Measurements from ENCODE around the gene GOT2. TPM values are rescaled to one million over a fixed set of nuclear protein-coding genes. Genes with fewer than 3 reads are reported as not detected.
"Not testable (repeated sequence)": the region's sequence is repeated elsewhere in the genome, so short reads cannot be mapped to it uniquely, and the experiment has no call there.

Gene GOT2
- total RNA-seq, 4 donors from 2014 or later = 47.5 to 63.6 (median 57.6) TPM

DNA sequence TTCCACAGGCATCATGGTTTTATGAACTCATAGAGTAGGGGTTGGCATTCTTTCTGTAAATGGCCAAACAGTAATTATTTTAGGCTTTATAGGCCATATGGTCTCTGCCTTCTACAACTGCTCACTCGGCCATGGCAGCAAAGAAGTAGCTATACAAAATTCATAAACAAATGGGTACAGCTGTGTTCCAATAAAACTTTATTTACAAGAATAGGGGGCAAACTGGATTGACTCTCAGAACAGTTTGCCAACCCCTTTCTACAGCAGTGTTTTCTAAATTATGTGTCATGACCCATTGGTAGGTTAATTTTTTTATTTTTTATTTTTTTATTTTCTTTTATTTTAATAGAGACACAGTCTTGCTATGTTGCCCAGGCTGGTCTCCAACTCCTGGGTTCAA, 20.4 kb downstream of the GOT2 start:
- no peak for DNase-seq (ENCODE audit: low spot score in 2 of 2)
- no peak overlapping the region for H3K4me3 ChIP-seq (ENCODE audit: low read depth, poor library complexity, severe bottlenecking)
- intact Hi-C loops (cut with DNase I; ENCODE audit: low total_unique reads) = no loop called here
- WGBS, 2 donors = 89 to 97% methylated on average over 1 of the region's 1 CpG
- TF ChIP-seq, protein P1, sequence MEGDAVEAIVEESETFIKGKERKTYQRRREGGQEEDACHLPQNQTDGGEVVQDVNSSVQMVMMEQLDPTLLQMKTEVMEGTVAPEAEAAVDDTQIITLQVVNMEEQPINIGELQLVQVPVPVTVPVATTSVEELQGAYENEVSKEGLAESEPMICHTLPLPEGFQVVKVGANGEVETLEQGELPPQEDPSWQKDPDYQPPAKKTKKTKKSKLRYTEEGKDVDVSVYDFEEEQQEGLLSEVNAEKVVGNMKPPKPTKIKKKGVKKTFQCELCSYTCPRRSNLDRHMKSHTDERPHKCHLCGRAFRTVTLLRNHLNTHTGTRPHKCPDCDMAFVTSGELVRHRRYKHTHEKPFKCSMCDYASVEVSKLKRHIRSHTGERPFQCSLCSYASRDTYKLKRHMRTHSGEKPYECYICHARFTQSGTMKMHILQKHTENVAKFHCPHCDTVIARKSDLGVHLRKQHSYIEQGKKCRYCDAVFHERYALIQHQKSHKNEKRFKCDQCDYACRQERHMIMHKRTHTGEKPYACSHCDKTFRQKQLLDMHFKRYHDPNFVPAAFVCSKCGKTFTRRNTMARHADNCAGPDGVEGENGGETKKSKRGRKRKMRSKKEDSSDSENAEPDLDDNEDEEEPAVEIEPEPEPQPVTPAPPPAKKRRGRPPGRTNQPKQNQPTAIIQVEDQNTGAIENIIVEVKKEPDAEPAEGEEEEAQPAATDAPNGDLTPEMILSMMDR (IDR thresholded peaks at IDR 0.05) = no peak
- TF ChIP-seq POLR2A (IDR thresholded peaks at IDR 0.05) = no peak

- intact Hi-C loops (cut with DNase I; ENCODE audit: low total_unique reads) = no loop called here
- TF ChIP-seq, protein P1 (IDR thresholded peaks at IDR 0.05) = no peak
- TF ChIP-seq POLR2A (IDR thresholded peaks at IDR 0.05) = no peak
- no peak for DNase-seq (ENCODE audit: low spot score in 2 of 2)
- 91 to 95% methylated on average over 7 of the region's 7 CpGs for WGBS, 2 donors
- no peak overlapping the region for H3K4me3 ChIP-seq (ENCODE audit: low read depth, poor library complexity, severe bottlenecking)
These were observed 24.8 kb downstream of the GOT2 start for GRCh38 chr16:58709333-58709732.

DNA sequence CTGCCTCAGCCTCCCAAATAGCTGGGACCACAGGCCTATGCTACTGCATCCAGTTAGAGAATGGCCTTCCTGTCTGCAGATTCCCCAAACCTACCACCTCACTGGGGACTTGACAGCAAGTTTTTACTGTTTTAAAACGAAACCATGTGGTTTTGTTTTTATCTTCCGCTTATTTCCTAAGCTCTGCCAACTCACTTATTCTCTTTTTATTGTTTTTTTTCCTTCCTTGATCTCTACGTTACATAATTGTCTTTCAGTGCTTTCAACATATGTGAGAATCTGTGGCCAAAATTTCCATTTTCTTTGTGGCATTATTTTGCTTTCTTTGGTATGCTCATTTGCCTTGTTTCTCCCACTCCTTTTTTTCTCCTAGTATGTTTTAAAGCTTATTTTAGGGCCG, 35.0 kb downstream of the GOT2 start:
- no peak overlapping the region for H3K4me3 ChIP-seq (ENCODE audit: low read depth, poor library complexity, severe bottlenecking)
- no peak for DNase-seq (ENCODE audit: low spot score in 2 of 2)
- 57 to 66% methylated on average over 4 of the region's 4 CpGs for WGBS, 2 donors
- TF ChIP-seq POLR2A (IDR thresholded peaks at IDR 0.05) = no peak
- TF ChIP-seq, protein P1 (IDR thresholded peaks at IDR 0.05) = no peak
- intact Hi-C loops (cut with DNase I; ENCODE audit: low total_unique reads) = no loop called here

DNA sequence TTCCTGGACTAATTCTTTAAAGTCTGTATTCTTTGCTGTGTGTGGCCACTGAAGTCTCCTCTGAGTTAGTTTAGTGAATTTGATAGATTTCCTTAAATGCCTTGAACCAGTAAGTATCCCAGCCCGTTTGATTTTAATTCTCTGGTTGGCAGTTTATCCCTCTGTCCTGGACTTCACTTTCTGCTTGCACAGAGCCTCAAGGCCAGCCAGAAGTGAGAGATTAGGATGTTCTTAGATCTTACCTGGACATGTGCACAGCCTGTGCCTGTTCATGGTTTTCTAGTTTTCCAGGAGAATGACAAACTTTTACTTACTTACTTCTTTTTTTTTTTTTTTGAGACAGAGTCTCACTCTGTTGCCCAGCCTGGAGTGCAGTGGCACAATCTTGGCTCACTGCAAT, 38.7 kb downstream of the GOT2 start:
- 59 to 62% methylated on average over 1 of the region's 1 CpG for WGBS, 2 donors
- TF ChIP-seq POLR2A (IDR thresholded peaks at IDR 0.05) = no peak
- TF ChIP-seq, protein P1 (IDR thresholded peaks at IDR 0.05) = no peak
- intact Hi-C loops (cut with DNase I; ENCODE audit: low total_unique reads) = no loop called here
- H3K4me3 ChIP-seq (ENCODE audit: low read depth, poor library complexity, severe bottlenecking) = no peak overlapping the region
- no peak for DNase-seq (ENCODE audit: low spot score in 2 of 2)

- TF ChIP-seq POLR2A (IDR thresholded peaks at IDR 0.05) = no peak
- TF ChIP-seq, protein P1 (IDR thresholded peaks at IDR 0.05) = no peak
- WGBS, 2 donors = 88 to 96% methylated on average over 1 of the region's 1 CpG
- no peak overlapping the region for H3K4me3 ChIP-seq (ENCODE audit: low read depth, poor library complexity, severe bottlenecking)
- intact Hi-C loops (cut with DNase I; ENCODE audit: low total_unique reads) = no loop called here
- no peak for DNase-seq (ENCODE audit: low spot score in 2 of 2)
These were observed 41.7 kb downstream of the GOT2 start for GRCh38 chr16:58692450-58692849.

DNA sequence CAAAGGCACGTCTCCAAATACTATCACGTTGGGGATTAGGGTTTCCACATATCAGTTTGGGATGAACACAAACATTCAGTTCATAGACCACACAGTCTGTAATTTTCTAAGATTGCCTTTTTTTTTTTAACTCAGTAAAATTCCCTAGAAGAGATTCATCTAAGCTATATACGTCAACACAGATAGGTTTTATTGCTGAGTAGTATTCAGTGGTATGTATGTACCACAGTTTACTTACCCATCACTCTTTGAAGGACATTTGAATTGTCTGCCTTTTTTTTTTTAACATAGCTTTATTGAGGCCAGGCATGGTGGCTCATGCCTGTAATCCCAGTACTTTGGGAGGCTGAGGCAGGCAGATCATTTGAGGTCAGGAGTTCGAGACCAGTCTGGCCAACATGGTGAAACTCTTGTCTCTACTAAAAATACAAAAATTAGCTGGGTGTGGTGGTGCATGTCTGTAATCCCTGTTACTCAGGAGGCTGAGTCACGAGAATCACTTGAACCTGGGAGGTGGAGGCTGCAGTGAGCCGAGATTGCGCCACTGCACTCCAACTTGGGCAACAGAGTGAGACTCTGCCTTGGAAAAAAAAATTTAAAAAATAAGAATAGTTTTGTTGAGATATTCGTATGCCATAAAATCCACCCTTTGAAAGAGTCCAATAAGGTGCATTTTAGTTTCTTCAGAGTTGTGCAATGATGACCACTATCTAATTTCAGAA, 47.0 kb downstream of the GOT2 start:
- WGBS, 2 donors = 78 to 85% methylated on average over 8 of the region's 8 CpGs
- DNase-seq (ENCODE audit: low spot score in 2 of 2); H3K4me3 ChIP-seq (ENCODE audit: low read depth, poor library complexity, severe bottlenecking); intact Hi-C loops (cut with DNase I; ENCODE audit: low total_unique reads): not testable (repeated sequence)

All from lower leg skin (tissue), 4 donors.